ENCODE measurements around the gene G3BP2.

DNA sequence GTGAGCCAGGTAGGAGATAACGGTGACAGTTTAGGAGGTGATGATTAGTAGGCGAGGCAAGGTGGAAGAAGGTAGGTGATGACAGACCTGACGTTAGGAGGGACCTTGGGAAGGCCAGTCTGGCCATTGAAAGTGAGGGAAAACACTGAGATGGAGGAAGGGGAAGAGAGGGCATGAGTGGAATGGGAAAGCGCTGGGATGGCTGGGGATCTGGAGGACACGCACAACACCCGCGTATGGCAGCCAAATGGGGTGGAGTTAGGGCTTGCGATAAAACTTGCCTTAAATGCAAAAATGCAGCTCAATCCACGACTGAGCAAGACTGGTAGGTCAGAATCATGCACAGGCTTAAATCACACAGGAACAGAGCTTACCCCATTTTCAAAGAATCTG, 42.3 kb downstream of the G3BP2 start:
- TF ChIP-seq EZH2 (IDR thresholded peaks at IDR 0.05; ENCODE audit: borderline replicate concordance, low read depth, low read length, severe bottlenecking): no peak
- TF ChIP-seq, protein P1, sequence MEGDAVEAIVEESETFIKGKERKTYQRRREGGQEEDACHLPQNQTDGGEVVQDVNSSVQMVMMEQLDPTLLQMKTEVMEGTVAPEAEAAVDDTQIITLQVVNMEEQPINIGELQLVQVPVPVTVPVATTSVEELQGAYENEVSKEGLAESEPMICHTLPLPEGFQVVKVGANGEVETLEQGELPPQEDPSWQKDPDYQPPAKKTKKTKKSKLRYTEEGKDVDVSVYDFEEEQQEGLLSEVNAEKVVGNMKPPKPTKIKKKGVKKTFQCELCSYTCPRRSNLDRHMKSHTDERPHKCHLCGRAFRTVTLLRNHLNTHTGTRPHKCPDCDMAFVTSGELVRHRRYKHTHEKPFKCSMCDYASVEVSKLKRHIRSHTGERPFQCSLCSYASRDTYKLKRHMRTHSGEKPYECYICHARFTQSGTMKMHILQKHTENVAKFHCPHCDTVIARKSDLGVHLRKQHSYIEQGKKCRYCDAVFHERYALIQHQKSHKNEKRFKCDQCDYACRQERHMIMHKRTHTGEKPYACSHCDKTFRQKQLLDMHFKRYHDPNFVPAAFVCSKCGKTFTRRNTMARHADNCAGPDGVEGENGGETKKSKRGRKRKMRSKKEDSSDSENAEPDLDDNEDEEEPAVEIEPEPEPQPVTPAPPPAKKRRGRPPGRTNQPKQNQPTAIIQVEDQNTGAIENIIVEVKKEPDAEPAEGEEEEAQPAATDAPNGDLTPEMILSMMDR (IDR thresholded peaks at IDR 0.05; ENCODE audit: borderline replicate concordance, extremely low read depth, low read length, poor library complexity, severe bottlenecking): no peak

Data from DND-41 (cell line).